ENCODE measurements around the gene HOXA1.

Gene HOXA1

GRCh38 chr7:27066148-27066547, 29.7 kb downstream of the HOXA1 start:
- H3K79me2 ChIP-seq (ENCODE audit: insufficient read depth, low read length) = no peaks in the 10 kb centered on the region
- H3K27me3 ChIP-seq (ENCODE audit: insufficient read depth, low read length) = no peaks in the 10 kb centered on the region
- no peak overlapping the region for H2AFZ ChIP-seq (ENCODE audit: low read length)
- no peak overlapping the region for H3K4me3 ChIP-seq (ENCODE audit: low read depth, low read length, poor library complexity, severe bottlenecking)
- no peaks in the 10 kb centered on the region for H3F3A ChIP-seq (ENCODE audit: insufficient read depth, low read length)
- no peak overlapping the region for H3K4me2 ChIP-seq (ENCODE audit: low read length)
- no peaks in the 10 kb centered on the region for H3K4me1 ChIP-seq (ENCODE audit: insufficient read depth, low read length, severe bottlenecking)
- no peaks in the 10 kb centered on the region for H3K9me2 ChIP-seq (ENCODE audit: low read depth, low read length)
- no peak overlapping the region for H3K27ac ChIP-seq (ENCODE audit: low read depth, low read length, poor library complexity, severe bottlenecking)
- H4K20me1 ChIP-seq (ENCODE audit: insufficient read depth, low read length) = no peaks in the 10 kb centered on the region
- H3K36me3 ChIP-seq (ENCODE audit: insufficient read depth, low read length) = no peaks in the 10 kb centered on the region
- no peak overlapping the region for H3K9ac ChIP-seq (ENCODE audit: low read length)
- H3K9me3 ChIP-seq (ENCODE audit: low read length) = no peaks in the 10 kb centered on the region
- TF ChIP-seq EZH2 (IDR thresholded peaks at IDR 0.05; ENCODE audit: borderline replicate concordance, low read length) = no peak
- TF ChIP-seq, protein P1, sequence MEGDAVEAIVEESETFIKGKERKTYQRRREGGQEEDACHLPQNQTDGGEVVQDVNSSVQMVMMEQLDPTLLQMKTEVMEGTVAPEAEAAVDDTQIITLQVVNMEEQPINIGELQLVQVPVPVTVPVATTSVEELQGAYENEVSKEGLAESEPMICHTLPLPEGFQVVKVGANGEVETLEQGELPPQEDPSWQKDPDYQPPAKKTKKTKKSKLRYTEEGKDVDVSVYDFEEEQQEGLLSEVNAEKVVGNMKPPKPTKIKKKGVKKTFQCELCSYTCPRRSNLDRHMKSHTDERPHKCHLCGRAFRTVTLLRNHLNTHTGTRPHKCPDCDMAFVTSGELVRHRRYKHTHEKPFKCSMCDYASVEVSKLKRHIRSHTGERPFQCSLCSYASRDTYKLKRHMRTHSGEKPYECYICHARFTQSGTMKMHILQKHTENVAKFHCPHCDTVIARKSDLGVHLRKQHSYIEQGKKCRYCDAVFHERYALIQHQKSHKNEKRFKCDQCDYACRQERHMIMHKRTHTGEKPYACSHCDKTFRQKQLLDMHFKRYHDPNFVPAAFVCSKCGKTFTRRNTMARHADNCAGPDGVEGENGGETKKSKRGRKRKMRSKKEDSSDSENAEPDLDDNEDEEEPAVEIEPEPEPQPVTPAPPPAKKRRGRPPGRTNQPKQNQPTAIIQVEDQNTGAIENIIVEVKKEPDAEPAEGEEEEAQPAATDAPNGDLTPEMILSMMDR (IDR thresholded peaks at IDR 0.05; ENCODE audit: low read length) = no peak

DNA sequence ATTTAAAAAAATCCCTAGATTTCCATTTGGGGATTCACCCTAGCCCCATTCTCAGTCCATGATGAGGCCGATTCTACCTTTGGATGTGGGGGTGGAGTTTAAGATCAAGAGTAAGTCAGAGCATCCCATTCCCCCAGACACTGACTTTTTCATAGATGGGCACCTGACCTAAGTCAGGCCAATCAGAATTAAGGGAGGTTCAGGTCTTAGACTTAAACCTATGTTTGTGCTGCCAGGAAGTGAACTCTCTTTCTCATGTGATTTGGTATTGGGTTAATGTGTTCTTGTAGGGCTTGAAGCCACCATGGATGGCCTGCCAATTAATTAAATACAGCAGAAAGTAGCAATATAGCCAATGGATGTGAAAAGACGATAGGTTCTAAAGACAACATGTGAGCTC, 30.1 kb downstream of the HOXA1 start:
- Histone ChIP-seq H3K4me2 (ENCODE audit: low read length) (no peak overlapping the region), H3K79me2 (ENCODE audit: insufficient read depth, low read length) (no peaks in the 10 kb centered on the region), H3K4me1 (ENCODE audit: insufficient read depth, low read length, severe bottlenecking) (no peaks in the 10 kb centered on the region), H2AFZ (ENCODE audit: low read length) (no peak overlapping the region), H3K36me3 (ENCODE audit: insufficient read depth, low read length) (no peaks in the 10 kb centered on the region), H3K9me2 (ENCODE audit: low read depth, low read length) (no peaks in the 10 kb centered on the region), H4K20me1 (ENCODE audit: insufficient read depth, low read length) (no peaks in the 10 kb centered on the region), H3K27ac (ENCODE audit: low read depth, low read length, poor library complexity, severe bottlenecking) (no peak overlapping the region), H3K4me3 (ENCODE audit: low read depth, low read length, poor library complexity, severe bottlenecking) (no peak overlapping the region), H3K9ac (ENCODE audit: low read length) (no peak overlapping the region), H3K9me3 (ENCODE audit: low read length) (no peaks in the 10 kb centered on the region), H3K27me3 (ENCODE audit: insufficient read depth, low read length) (no peaks in the 10 kb centered on the region), H3F3A (ENCODE audit: insufficient read depth, low read length) (no peaks in the 10 kb centered on the region)
- TF ChIP-seq, protein P1 (IDR thresholded peaks at IDR 0.05; ENCODE audit: low read length) = no peak
- TF ChIP-seq EZH2 (IDR thresholded peaks at IDR 0.05; ENCODE audit: borderline replicate concordance, low read length) = no peak

DNA sequence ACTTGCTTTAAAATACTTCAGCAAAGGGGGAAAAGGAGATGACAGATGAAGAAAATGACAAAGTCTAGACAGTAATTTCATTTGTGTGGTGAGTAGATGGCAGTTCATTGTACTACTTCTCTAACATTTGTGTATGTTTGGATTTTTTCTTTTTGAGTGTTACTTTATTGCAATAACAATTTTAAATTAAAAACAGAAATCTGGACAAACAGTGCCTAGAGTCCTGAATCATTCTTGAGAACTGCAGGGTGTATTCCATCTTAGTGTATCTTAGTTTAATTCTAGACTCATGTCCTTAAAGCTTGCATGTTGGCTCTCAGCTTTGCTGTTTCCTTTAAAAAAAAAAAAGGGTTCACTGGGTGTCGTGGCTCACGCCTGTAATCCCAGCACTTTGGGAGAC, 31.1 kb downstream of the HOXA1 start:
- H3K9me2 ChIP-seq (ENCODE audit: low read depth, low read length) = no peaks in the 10 kb centered on the region
- H3K27ac ChIP-seq (ENCODE audit: low read depth, low read length, poor library complexity, severe bottlenecking) = no peak overlapping the region

More for the DNA sequence above, 31.1 kb downstream of the HOXA1 start:
- H3K4me2 ChIP-seq (ENCODE audit: low read length) = no peak overlapping the region
- H3K27me3 ChIP-seq (ENCODE audit: insufficient read depth, low read length) = no peaks in the 10 kb centered on the region
- no peaks in the 10 kb centered on the region for H3K9me3 ChIP-seq (ENCODE audit: low read length)
- H3K4me1 ChIP-seq (ENCODE audit: insufficient read depth, low read length, severe bottlenecking) = no peaks in the 10 kb centered on the region
- no peaks in the 10 kb centered on the region for H3F3A ChIP-seq (ENCODE audit: insufficient read depth, low read length)
- H4K20me1 ChIP-seq (ENCODE audit: insufficient read depth, low read length) = no peaks in the 10 kb centered on the region
- no peaks in the 10 kb centered on the region for H3K79me2 ChIP-seq (ENCODE audit: insufficient read depth, low read length)
- H3K36me3 ChIP-seq (ENCODE audit: insufficient read depth, low read length) = no peaks in the 10 kb centered on the region
- no peak overlapping the region for H2AFZ ChIP-seq (ENCODE audit: low read length)
- H3K4me3 ChIP-seq (ENCODE audit: low read depth, low read length, poor library complexity, severe bottlenecking) = no peak overlapping the region
- TF ChIP-seq EZH2 (IDR thresholded peaks at IDR 0.05; ENCODE audit: borderline replicate concordance, low read length) = no peak
- TF ChIP-seq, protein P1 (IDR thresholded peaks at IDR 0.05; ENCODE audit: low read length) = no peak
- H3K9ac ChIP-seq (ENCODE audit: low read length) = no peak overlapping the region
